HepG2 (cell line): ENCODE measurements around the gene PPP1R7. TPM values are rescaled to one million over a fixed set of nuclear protein-coding genes. Genes with fewer than 3 reads are reported as not detected.

Experiments used
- AKAP8 ChIP-seq: sonication (generic); formaldehyde crosslinking; IDR thresholded peaks from 2 replicates; pipeline ENCODE4 v1.5.1; 2020; ENCODE audit warnings: mild to moderate bottlenecking, missing genetic modification reagents
- ERF ChIP-seq: IDR thresholded peaks from 2 replicates; pipeline ENCODE4 v1.6.1; 2018; ENCODE audit warnings: missing biosample characterization, missing genetic modification reagents
- ETS1 ChIP-seq: sonication (generic); formaldehyde crosslinking; IDR thresholded peaks from 2 replicates; pipeline ENCODE4 v1.4.0; 2020; ENCODE audit warnings: missing genetic modification reagents
- GFI1 ChIP-seq: sonication (generic); formaldehyde crosslinking; IDR thresholded peaks from 2 replicates; pipeline ENCODE4 v1.5.0; 2020; ENCODE audit warnings: missing genetic modification reagents, mild to moderate bottlenecking, borderline replicate concordance
- IRX3 ChIP-seq: sonication (generic); formaldehyde crosslinking; IDR thresholded peaks from 2 replicates; pipeline ENCODE4 v1.8.1; 2023; ENCODE audit warnings: mild to moderate bottlenecking, low read depth, missing genetic modification reagents, borderline replicate concordance
- KLF6 ChIP-seq: IDR thresholded peaks from 2 replicates; pipeline ENCODE4 v1.8.0; 2016; ENCODE audit warnings: missing biosample characterization, missing genetic modification reagents
- MTF1 ChIP-seq: sonication (generic); formaldehyde crosslinking; IDR thresholded peaks from 2 replicates; pipeline ENCODE4 v1.5.0; 2020; ENCODE audit warnings: missing genetic modification reagents
- NKX3-1 ChIP-seq: sonication (generic); formaldehyde crosslinking; IDR thresholded peaks from 2 replicates; pipeline ENCODE4 v1.5.0; 2020; ENCODE audit warnings: missing genetic modification reagents
- REPIN1 ChIP-seq: sonication (generic); formaldehyde crosslinking; IDR thresholded peaks from 2 replicates; pipeline ENCODE4 v1.8.0; 2022; ENCODE audit warnings: missing genetic modification reagents, low read depth, mild to moderate bottlenecking, borderline replicate concordance
- RFX5 ChIP-seq: IDR thresholded peaks from 2 replicates; pipeline ENCODE4 v1.6.1; 2011; ENCODE audit warnings: low read depth, low read length, improper control_type of control experiment
- SIX4 ChIP-seq: sonication (generic); formaldehyde crosslinking; IDR thresholded peaks from 2 replicates; pipeline ENCODE4 v1.4.0; 2020; ENCODE audit warnings: missing genetic modification reagents
- SMARCC2 ChIP-seq: fragments of 450-650 bp; IDR thresholded peaks from 2 replicates; pipeline ENCODE4 v1.6.1; 2017; ENCODE audit warnings: antibody characterized with exemption, mild to moderate bottlenecking
- ZEB1 ChIP-seq: IDR thresholded peaks from 2 replicates; pipeline ENCODE4 v1.6.1; 2012; ENCODE audit warnings: mild to moderate bottlenecking, low read depth, inconsistent platforms; ENCODE audit not compliant: insufficient replicate concordance
- ZKSCAN8 ChIP-seq: IDR thresholded peaks from 2 replicates; pipeline ENCODE4 v1.6.1; 2016; ENCODE audit warnings: borderline replicate concordance, missing genetic modification reagents, missing compliant biosample characterization
- ZNF224 ChIP-seq: sonication (generic); formaldehyde crosslinking; IDR thresholded peaks from 2 replicates; pipeline ENCODE4 v1.5.0; 2020; ENCODE audit warnings: mild to moderate bottlenecking, missing genetic modification reagents
- ZNF503 ChIP-seq: sonication (generic); formaldehyde crosslinking; IDR thresholded peaks from 2 replicates; pipeline ENCODE4 v1.4.0; 2020; ENCODE audit warnings: missing genetic modification reagents
- ZNF788 ChIP-seq: sonication (generic); formaldehyde crosslinking; IDR thresholded peaks from 2 replicates; pipeline ENCODE4 v1.5.0; 2020; ENCODE audit warnings: mild to moderate bottlenecking, missing genetic modification reagents, borderline replicate concordance
- ZNF800 ChIP-seq: sonication (generic); formaldehyde crosslinking; IDR thresholded peaks from 2 replicates; pipeline ENCODE4 v1.4.0; 2020; ENCODE audit warnings: missing genetic modification reagents
- ZNF83 ChIP-seq: sonication (generic); formaldehyde crosslinking; IDR thresholded peaks from 2 replicates; pipeline ENCODE4 v1.4.0; 2020; ENCODE audit warnings: missing genetic modification reagents, mild to moderate bottlenecking, borderline replicate concordance
- ZNF883 ChIP-seq: sonication (generic); formaldehyde crosslinking; IDR thresholded peaks from 2 replicates; pipeline ENCODE4 v1.5.1; 2020; ENCODE audit warnings: mild to moderate bottlenecking, missing genetic modification reagents; ENCODE audit errors: not compliant biosample characterization
- ZSCAN20 ChIP-seq: sonication (generic); formaldehyde crosslinking; IDR thresholded peaks from 2 replicates; pipeline ENCODE4 v1.4.0; 2020; ENCODE audit warnings: missing genetic modification reagents, mild to moderate bottlenecking, borderline replicate concordance
- polyA plus RNA-seq, 8 experiments: library from polyadenylated mRNA; depleted of rRNA in 3 of 8; stranded (reverse) in 7 of 8; unstranded in 1 of 8; fragments of >200 nt; fragmentation: Illumina TruSeq in 4 of 8; extraction: Trizol in 4 of 8; gene quantifications; 2 replicates each; pipeline versions ENCODE4 v1.2.1 to v1.2.3, GENCODE V29; 2011 to 2016; ENCODE audit warnings: low read depth in 4 of 8, missing spikeins in 1 of 8, mixed read lengths in 1 of 8; ENCODE audit not compliant: insufficient read depth in 1 of 8
- total RNA-seq, 5 experiments: library from RNA; depleted of rRNA; stranded (reverse); fragments of >200 nt; fragmentation: Illumina TruSeq; extraction: Trizol; gene quantifications; 2 replicates each; pipeline ENCODE4 v1.2.3, GENCODE V29; 2016; ENCODE audit warnings: low read depth in 1 of 5
- TF ChIP-seq, protein P1 (sequence below): sonication (generic); formaldehyde crosslinking; IDR thresholded peaks from 2 replicates; pipeline ENCODE4 v1.4.0; 2020; ENCODE audit warnings: missing genetic modification reagents

Gene PPP1R7
- total and polyA plus RNA-seq, 2 of the 13 experiments (the other 11 are each of a cell fraction or from before 2014, with no cell fraction given), result 33.3 to 67.9 TPM

DNA sequence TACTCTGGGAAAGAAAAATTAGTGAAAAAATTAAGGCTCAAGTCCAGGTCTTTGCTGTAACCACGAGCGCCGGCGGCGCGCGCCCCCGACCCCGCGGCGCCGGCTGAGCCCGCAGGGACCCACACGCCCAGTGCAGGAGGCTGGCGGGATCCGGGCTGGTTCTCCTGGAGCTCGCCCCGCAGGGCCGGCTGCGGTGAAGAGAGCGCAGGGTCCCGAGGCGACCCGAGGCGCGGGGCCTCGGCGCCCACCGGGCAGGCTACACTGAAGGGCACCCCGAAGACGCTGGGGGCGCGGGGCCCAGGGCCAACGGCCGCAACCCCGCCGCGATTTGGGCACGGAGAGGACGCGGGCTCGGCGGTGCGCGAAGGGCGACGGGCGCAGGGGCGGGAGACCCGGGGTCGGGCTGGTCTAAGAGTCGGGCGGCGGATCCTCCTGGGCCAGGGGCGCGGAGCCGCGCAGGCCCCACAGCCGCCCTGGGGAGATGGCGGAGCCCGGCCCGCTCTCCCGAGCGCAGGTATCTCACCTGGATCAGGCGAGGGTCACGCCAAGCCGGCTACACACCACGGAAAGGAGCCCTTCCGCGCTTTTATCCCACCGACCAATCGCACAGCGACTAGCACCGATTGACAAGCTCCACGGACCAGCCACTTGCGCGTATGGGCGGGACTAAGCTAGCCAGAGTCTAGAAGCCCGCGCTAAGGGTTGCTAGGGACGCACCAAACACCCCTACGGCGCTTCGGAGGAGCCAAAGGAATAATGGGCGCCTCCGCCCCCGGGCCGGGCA is 1.2 kb upstream of the PPP1R7 start, which contains the start of gene PASK (continued):
- peak; percentile 58; the same call in 1 of the 2 replicates for TF ChIP-seq KLF6 (CRISPR knock-in tag)
- TF ChIP-seq IRX3 (CRISPR knock-in tag), result peak; percentile 57; the same call in 1 of the 2 replicates
- TF ChIP-seq SMARCC2, result no peak
- peak; percentile 62 for TF ChIP-seq ZSCAN20
- TF ChIP-seq SIX4 (CRISPR knock-in tag), result no peak
- 0 out of 2 replicates have a peak, but pooled peaks have one; percentile 50 for TF ChIP-seq MTF1
- peak; percentile 56; the same call in 1 of the 2 replicates for TF ChIP-seq GFI1 (CRISPR knock-in tag)
- peak; percentile 22; the same call in 1 of the 2 replicates for TF ChIP-seq ZNF83 (CRISPR knock-in tag)
- TF ChIP-seq RFX5, result 0 out of 2 replicates have a peak, but pooled peaks have one; percentile 23
- peak; percentile 50; the same call in 1 of the 2 replicates for TF ChIP-seq ZNF788 (CRISPR knock-in tag)
- peak; percentile 39 for TF ChIP-seq ZNF883
- TF ChIP-seq REPIN1 (CRISPR knock-in tag), result peak; percentile 48; the same call in 1 of the 2 replicates
- TF ChIP-seq ZKSCAN8 (CRISPR knock-in tag), result no peak
- peak; percentile 91; the same call in 1 of the 2 replicates for TF ChIP-seq NKX3-1 (CRISPR knock-in tag)
- TF ChIP-seq ZNF800 (CRISPR knock-in tag), result peak; percentile 95
- TF ChIP-seq, protein P1, sequence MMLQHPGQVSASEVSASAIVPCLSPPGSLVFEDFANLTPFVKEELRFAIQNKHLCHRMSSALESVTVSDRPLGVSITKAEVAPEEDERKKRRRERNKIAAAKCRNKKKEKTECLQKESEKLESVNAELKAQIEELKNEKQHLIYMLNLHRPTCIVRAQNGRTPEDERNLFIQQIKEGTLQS, result peak; percentile 13
- TF ChIP-seq AKAP8, result peak; percentile 29; the same call in 1 of the 2 replicates
- peak; percentile 54; the same call in 1 of the 2 replicates for TF ChIP-seq ZNF224 (CRISPR knock-in tag)
- TF ChIP-seq ZNF503 (CRISPR knock-in tag), result 0 out of 2 replicates have a peak, but pooled peaks have one; percentile 36
- TF ChIP-seq ETS1 (CRISPR knock-in tag), result no peak; the same call in 1 of the 2 replicates
- TF ChIP-seq ZEB1, result peak; percentile 97
- TF ChIP-seq ERF, result 0 out of 2 replicates have a peak, but pooled peaks have one; percentile 11
